ENCODE results near the gene PDK4.

GRCh38 chr7:95632609-95633008, 36.3 kb upstream of the PDK4 start:
- TF ChIP-seq CTCF (conservative IDR thresholded peaks at IDR 0.05; ENCODE audit: low read depth, low read length) = no peak
- no peak for TF ChIP-seq EZH2 (IDR thresholded peaks at IDR 0.05; ENCODE audit: borderline replicate concordance, low read depth, low read length, poor library complexity, severe bottlenecking)

All from A673 (cell line).